GM21529 (cell line): ENCODE measurements around the gene TTLL4.

Experiments used
- ATAC-seq: cut with Tn5 transposase; IDR thresholded peaks from one replicate; pipeline ENCODE4 v1.9.1; 2021; ENCODE audit not compliant: unreplicated experiment

The TTLL4 gene

GRCh38 chr2:218780851-218781690, 70.4 kb downstream of the TTLL4 start:
- ATAC-seq = no peak

- no peak for ATAC-seq
Measured at GRCh38 chr2:218781691-218782527, 71.3 kb downstream of the TTLL4 start, which contains the start of gene CYP27A1. CYP27A1 (plus strand) TSS chr2:218782147; CDS start chr2:218782183, 36 bp downstream.

DNA sequence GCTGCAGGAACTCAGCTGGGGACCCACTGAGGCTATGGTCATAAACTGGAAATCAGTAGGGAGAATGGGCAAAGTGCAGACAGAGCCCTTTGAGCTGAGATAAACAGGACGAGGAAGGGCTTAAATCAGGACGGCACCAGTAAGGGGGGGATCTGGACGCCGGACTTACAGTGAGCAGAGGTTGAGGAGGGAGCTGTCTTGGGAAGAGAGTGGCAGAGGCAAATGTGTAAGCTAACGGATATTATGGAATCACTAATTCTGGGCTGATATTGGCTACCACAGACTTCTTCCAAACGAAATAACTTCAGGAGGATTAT, 71.9 kb downstream of the TTLL4 start:
- ATAC-seq = no peak

GRCh38 chr2:218783688-218784087, 73.1 kb downstream of the TTLL4 start:
- ATAC-seq = no peak

- ATAC-seq = no peak
Measured at GRCh38 chr2:218785103-218785502, 74.5 kb downstream of the TTLL4 start.

DNA sequence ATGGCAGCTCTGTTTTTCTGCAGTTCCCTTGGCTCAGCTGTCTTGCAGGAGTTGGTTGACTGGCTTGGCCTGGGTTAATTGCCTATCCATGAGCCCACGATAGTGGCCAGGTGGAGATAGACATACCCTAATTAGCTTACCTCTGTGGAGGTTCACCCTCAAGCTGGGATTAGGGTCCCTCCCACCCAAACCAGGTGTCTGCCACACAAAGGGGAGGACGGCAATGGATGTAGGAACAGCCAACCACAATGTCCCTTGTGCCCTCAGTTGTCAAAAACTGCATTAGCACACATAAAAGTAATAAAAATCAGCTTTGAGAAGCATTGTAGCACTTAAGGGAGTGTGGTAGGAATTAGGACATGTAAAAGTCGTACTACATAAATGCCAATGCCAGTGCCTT, 75.5 kb downstream of the TTLL4 start:
- no peak for ATAC-seq

GRCh38 chr2:218788529-218789255, 78.1 kb downstream of the TTLL4 start:
- ATAC-seq = no peak

GRCh38 chr2:218792433-218792832, 81.8 kb downstream of the TTLL4 start:
- no peak for ATAC-seq

DNA sequence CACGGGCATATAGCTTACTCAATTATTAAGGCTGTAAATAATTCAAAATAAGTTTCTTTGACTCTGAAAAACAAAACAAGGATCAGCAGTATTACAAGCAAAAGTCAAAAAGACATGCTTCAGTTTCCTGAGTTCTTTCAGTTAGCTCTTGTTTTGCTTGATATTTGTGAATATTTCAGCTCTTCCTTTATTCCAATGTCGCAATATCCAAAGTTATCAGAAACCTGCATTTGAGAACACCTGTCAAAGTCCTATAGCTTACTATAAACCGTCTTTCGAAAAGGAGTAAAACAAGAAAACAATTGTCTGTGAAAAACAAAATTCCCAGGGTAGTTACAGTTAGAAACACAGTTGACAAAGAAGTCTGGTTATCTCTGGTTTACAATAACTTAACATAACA, 86.1 kb downstream of the TTLL4 start:
- ATAC-seq = no peak

DNA sequence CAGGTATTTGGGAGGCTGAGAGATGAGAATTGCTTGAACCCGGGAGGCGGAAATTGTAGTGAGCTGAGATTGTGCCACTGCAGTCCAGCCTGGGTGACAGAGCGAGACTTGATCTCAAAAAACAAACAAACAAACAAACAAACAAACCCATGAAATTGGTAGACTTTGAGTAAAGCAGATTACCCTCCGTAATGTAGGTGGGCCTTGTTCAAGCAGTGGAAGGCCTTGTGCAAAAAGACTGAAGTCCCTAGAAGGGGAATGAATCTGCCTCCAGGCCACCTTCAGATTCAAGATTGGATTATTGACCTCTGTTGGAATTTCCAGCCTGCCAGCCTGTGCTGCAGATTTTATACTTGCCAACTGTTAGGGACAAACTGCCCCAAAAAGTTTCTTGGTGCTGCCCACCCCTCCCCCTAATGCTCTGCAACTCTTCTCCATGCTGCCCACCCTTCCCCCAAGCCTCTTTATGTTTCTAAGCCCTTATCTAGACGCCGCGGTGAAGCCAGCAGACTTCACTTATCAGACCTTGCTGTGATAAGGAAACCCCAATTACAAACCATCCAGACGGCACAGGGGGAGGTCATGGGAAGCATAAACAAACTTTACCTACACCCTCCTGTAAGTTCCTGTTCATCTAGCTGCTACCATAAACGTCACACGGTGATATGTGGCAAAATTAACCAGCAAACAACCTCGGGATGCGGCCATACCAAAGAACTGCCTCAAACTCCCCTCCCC, 88.3 kb downstream of the TTLL4 start:
- ATAC-seq = no peak

DNA sequence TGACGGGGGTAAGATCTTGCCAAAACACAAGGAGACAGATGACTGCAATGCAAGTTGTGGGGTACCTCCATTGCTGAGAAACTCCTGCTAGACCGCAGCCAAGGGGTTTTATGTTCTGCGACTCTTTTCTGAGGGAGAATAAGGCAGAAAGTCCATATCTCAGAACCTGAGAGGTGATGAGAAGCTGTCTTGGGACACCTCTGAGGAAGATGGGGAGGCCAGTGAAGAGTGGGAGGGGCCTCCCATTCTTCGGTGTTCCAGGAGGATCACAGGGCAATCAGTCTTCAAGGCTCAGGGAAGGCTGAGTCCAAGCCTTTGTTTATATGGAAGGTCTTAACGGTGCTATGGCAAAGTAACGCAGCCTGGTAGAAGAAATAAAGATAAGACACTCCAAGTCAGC, 89.4 kb downstream of the TTLL4 start:
- ATAC-seq = no peak

GRCh38 chr2:218802386-218802994, 91.9 kb downstream of the TTLL4 start:
- ATAC-seq = no peak

GRCh38 chr2:218804817-218805216, 94.2 kb downstream of the TTLL4 start:
- ATAC-seq = no peak
